Measurements from ENCODE around the gene NTSR1.

The NTSR1 gene

DNA sequence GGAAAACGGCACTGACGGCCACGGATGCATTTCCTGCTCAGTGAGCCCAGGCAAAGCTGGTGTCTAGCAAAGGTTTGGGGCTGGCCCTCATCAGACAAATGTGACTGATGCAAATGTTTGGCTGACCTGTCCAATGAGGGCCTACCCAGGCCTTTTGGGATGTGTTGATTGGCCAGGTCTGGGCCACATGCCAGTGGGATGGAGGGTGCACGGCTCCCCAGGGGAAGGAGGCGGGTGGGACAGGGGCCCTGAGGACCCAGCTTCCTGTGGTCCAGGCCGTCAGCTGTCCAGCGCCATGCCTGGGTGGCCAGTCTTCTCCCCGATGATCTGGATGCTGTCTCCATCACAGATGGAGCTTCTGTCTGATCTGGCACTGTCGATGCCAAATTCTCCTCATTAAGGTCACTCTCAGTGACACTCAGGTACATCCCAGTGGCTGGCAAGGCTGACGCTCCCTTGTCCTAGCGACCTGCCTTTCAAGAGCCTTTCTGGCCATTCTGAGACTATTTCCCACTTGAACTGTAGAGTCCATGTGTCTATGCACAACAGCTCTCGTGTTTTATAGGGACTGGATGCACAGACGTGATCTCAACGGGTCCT lies 43.0 kb downstream of the NTSR1 start:
- H3K27me3 ChIP-seq (ENCODE audit: insufficient read depth, insufficient read length) = no peaks in the 10 kb centered on the region
- no peak for DNase-seq (ENCODE audit: low read depth, low spot score)
- H3K36me3 ChIP-seq (ENCODE audit: insufficient read depth, insufficient read length, low read length) = no peaks in the 10 kb centered on the region
- H3K9ac ChIP-seq (ENCODE audit: insufficient read length, low read depth) = peak overlapping the region; percentile 36
- peaks cover 14% of the 10 kb centered on the region for H3K4me1 ChIP-seq (ENCODE audit: insufficient read depth, insufficient read length)
- TF ChIP-seq SUZ12 (IDR thresholded peaks at IDR 0.05; ENCODE audit: extremely low read depth, insufficient read depth, insufficient read length) = no peak
- no peak for TF ChIP-seq ZNF274 (IDR thresholded peaks at IDR 0.05; ENCODE audit: low read depth, low read length)
- no peak for TF ChIP-seq YY1 (IDR thresholded peaks at IDR 0.05; ENCODE audit: insufficient read depth, insufficient read length)
- H3K4me3 ChIP-seq (ENCODE audit: insufficient read length, low read depth) = no peak overlapping the region
- no peaks in the 10 kb centered on the region for H3K9me3 ChIP-seq (ENCODE audit: insufficient read depth, low read length)

GRCh38 chr20:62752181-62752670 lies 43.6 kb downstream of the NTSR1 start:
- H3K9me3 ChIP-seq (ENCODE audit: insufficient read depth, low read length) = no peaks in the 10 kb centered on the region
- peak overlapping the region; percentile 36 for H3K9ac ChIP-seq (ENCODE audit: insufficient read length, low read depth)
- H3K4me1 ChIP-seq (ENCODE audit: insufficient read depth, insufficient read length) = peaks cover 14% of the 10 kb centered on the region
- H3K36me3 ChIP-seq (ENCODE audit: insufficient read depth, insufficient read length, low read length) = no peaks in the 10 kb centered on the region
- no peak for DNase-seq (ENCODE audit: low read depth, low spot score)
- H3K4me3 ChIP-seq (ENCODE audit: insufficient read length, low read depth) = no peak overlapping the region
- no peaks in the 10 kb centered on the region for H3K27me3 ChIP-seq (ENCODE audit: insufficient read depth, insufficient read length)
- TF ChIP-seq YY1 (IDR thresholded peaks at IDR 0.05; ENCODE audit: insufficient read depth, insufficient read length) (no peak), ZNF274 (IDR thresholded peaks at IDR 0.05; ENCODE audit: low read depth, low read length) (no peak), SUZ12 (IDR thresholded peaks at IDR 0.05; ENCODE audit: extremely low read depth, insufficient read depth, insufficient read length) (no peak)

- Histone ChIP-seq H3K27me3 (ENCODE audit: insufficient read depth, insufficient read length) (peaks cover 3% of the 10 kb centered on the region), H3K9me3 (ENCODE audit: insufficient read depth, low read length) (no peaks in the 10 kb centered on the region), H3K36me3 (ENCODE audit: insufficient read depth, insufficient read length, low read length) (no peaks in the 10 kb centered on the region), H3K4me3 (ENCODE audit: insufficient read length, low read depth) (no peak overlapping the region), H3K4me1 (ENCODE audit: insufficient read depth, insufficient read length) (peaks cover 14% of the 10 kb centered on the region), H3K9ac (ENCODE audit: insufficient read length, low read depth) (peak overlapping the region; percentile 44)
- TF ChIP-seq ZNF274 (IDR thresholded peaks at IDR 0.05; ENCODE audit: low read depth, low read length) = no peak
- TF ChIP-seq SUZ12 (IDR thresholded peaks at IDR 0.05; ENCODE audit: extremely low read depth, insufficient read depth, insufficient read length) = no peak
- TF ChIP-seq YY1 (IDR thresholded peaks at IDR 0.05; ENCODE audit: insufficient read depth, insufficient read length) = no peak
- DNase-seq (ENCODE audit: low read depth, low spot score) = no peak
These were observed 44.2 kb downstream of the NTSR1 start for GRCh38 chr20:62752671-62753501.

- Histone ChIP-seq H3K4me3 (ENCODE audit: insufficient read length, low read depth) (no peak overlapping the region), H3K4me1 (ENCODE audit: insufficient read depth, insufficient read length) (peaks cover 14% of the 10 kb centered on the region), H3K27me3 (ENCODE audit: insufficient read depth, insufficient read length) (peaks cover 3% of the 10 kb centered on the region), H3K9ac (ENCODE audit: insufficient read length, low read depth) (peak overlapping the region; percentile 44), H3K36me3 (ENCODE audit: insufficient read depth, insufficient read length, low read length) (no peaks in the 10 kb centered on the region), H3K9me3 (ENCODE audit: insufficient read depth, low read length) (no peaks in the 10 kb centered on the region)
- no peak for DNase-seq (ENCODE audit: low read depth, low spot score)
- TF ChIP-seq SUZ12 (IDR thresholded peaks at IDR 0.05; ENCODE audit: extremely low read depth, insufficient read depth, insufficient read length) = no peak
- no peak for TF ChIP-seq ZNF274 (IDR thresholded peaks at IDR 0.05; ENCODE audit: low read depth, low read length)
- no peak for TF ChIP-seq YY1 (IDR thresholded peaks at IDR 0.05; ENCODE audit: insufficient read depth, insufficient read length)
These were observed 45.0 kb downstream of the NTSR1 start for GRCh38 chr20:62753626-62754025.

DNA sequence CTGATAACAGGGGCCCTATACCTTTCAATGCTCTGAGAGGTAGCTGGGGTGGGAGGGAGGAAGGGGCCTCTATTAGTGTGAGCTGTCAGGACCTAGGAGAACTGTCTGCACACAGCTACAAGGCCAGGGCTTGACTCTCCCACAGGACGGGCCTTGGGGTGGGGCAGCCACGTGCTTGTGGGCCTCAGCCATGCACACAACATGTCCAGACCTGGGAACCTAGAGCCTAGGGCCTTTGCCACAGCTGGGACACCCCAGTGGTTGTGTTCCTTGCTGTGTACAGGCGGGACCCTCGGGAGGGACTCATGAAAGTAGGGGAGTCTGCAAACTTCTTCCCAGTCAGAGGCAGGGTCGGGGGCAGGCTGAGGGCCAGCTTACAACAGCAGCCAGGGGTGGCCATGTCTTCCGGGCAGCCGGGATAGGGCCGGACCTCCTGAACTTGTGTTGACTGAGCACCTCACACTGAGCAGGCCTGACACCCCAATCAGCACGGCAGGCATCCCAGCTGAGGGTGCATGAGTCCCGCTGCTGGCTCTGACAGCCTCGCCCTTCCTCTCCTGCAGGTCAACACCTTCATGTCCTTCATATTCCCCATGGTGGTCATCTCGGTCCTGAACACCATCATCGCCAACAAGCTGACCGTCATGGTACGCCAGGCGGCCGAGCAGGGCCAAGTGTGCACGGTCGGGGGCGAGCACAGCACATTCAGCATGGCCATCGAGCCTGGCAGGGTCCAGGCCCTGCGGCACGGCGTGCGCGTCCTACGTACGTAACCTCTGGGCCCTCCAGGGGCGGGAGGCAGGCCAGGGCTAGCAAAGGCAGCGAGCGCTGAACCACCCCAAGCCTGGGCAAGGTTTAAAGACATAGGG lies 45.7 kb downstream of the NTSR1 start:
- TF ChIP-seq YY1 (IDR thresholded peaks at IDR 0.05; ENCODE audit: insufficient read depth, insufficient read length) = no peak
- no peak for TF ChIP-seq SUZ12 (IDR thresholded peaks at IDR 0.05; ENCODE audit: extremely low read depth, insufficient read depth, insufficient read length)
- no peak for TF ChIP-seq ZNF274 (IDR thresholded peaks at IDR 0.05; ENCODE audit: low read depth, low read length)
- no peak for DNase-seq (ENCODE audit: low read depth, low spot score)
- Histone ChIP-seq H3K9ac (ENCODE audit: insufficient read length, low read depth) (no peak overlapping the region), H3K27me3 (ENCODE audit: insufficient read depth, insufficient read length) (peaks cover 3% of the 10 kb centered on the region), H3K4me3 (ENCODE audit: insufficient read length, low read depth) (no peak overlapping the region), H3K9me3 (ENCODE audit: insufficient read depth, low read length) (no peaks in the 10 kb centered on the region), H3K36me3 (ENCODE audit: insufficient read depth, insufficient read length, low read length) (no peaks in the 10 kb centered on the region), H3K4me1 (ENCODE audit: insufficient read depth, insufficient read length) (peaks cover 19% of the 10 kb centered on the region)

- no peak for TF ChIP-seq ZNF274 (IDR thresholded peaks at IDR 0.05; ENCODE audit: low read depth, low read length)
- no peak for TF ChIP-seq SUZ12 (IDR thresholded peaks at IDR 0.05; ENCODE audit: extremely low read depth, insufficient read depth, insufficient read length)
- TF ChIP-seq YY1 (IDR thresholded peaks at IDR 0.05; ENCODE audit: insufficient read depth, insufficient read length) = no peak
- Histone ChIP-seq H3K9me3 (ENCODE audit: insufficient read depth, low read length) (no peaks in the 10 kb centered on the region), H3K27me3 (ENCODE audit: insufficient read depth, insufficient read length) (peaks cover 3% of the 10 kb centered on the region), H3K4me1 (ENCODE audit: insufficient read depth, insufficient read length) (peaks cover 22% of the 10 kb centered on the region), H3K36me3 (ENCODE audit: insufficient read depth, insufficient read length, low read length) (no peaks in the 10 kb centered on the region), H3K4me3 (ENCODE audit: insufficient read length, low read depth) (no peak overlapping the region), H3K9ac (ENCODE audit: insufficient read length, low read depth) (no peak overlapping the region)
- DNase-seq (ENCODE audit: low read depth, low spot score) = no peak
These were observed 46.3 kb downstream of the NTSR1 start for GRCh38 chr20:62754991-62755356.

Data from NT2/D1 (cell line).